Measurements from ENCODE around the gene TPGS1.

TPGS1 gene

GRCh38 chr19:542173-542866 is 35.0 kb downstream of the TPGS1 start:
- DNase-seq, result no peak

GRCh38 chr19:543910-544608 is 36.8 kb downstream of the TPGS1 start, which contains the start of gene GZMM:
TSS of gene GZMM (plus strand) at chr19:544053. CDS start at chr19:544072, 19 bp downstream.
- no peak for DNase-seq

GRCh38 chr19:547117-547516 is 39.8 kb downstream of the TPGS1 start:
- no peak for DNase-seq

- no peak for DNase-seq
Measured at GRCh38 chr19:547836-548720, 40.8 kb downstream of the TPGS1 start.

GRCh38 chr19:548886-549830 is 41.9 kb downstream of the TPGS1 start:
- no peak for DNase-seq

GRCh38 chr19:554817-555216 is 47.5 kb downstream of the TPGS1 start:
- DNase-seq, result no peak

- DNase-seq, result no peak
Measured at GRCh38 chr19:555474-555808, 48.1 kb downstream of the TPGS1 start.

GRCh38 chr19:556611-557382 is 49.5 kb downstream of the TPGS1 start:
- DNase-seq, result no peak

- no peak for DNase-seq
Measured at GRCh38 chr19:558770-559439, 51.6 kb downstream of the TPGS1 start.

GRCh38 chr19:560121-560520 is 52.8 kb downstream of the TPGS1 start:
- no peak for DNase-seq

GRCh38 chr19:566403-566802 is 59.1 kb downstream of the TPGS1 start:
- no peak for DNase-seq

GRCh38 chr19:566844-567243 is 59.5 kb downstream of the TPGS1 start:
- DNase-seq, result no peak

GRCh38 chr19:567296-567900 is 60.1 kb downstream of the TPGS1 start:
- no peak for DNase-seq
